Prostate gland (tissue), 2 donors: Measurements from ENCODE around the gene SORL1.

Experiments used
- POLR2A ChIP-seq: fragments of 450-650 bp; IDR thresholded peaks from one replicate; pipeline ENCODE4 v1.6.1; 2016; ENCODE audit warnings: antibody characterized with exemption, mild to moderate bottlenecking
- POLR2AphosphoS5 ChIP-seq: sonication (generic); formaldehyde crosslinking; IDR thresholded peaks from one replicate; pipeline ENCODE4 v1.6.1; 2017; ENCODE audit warnings: antibody characterized with exemption
- TF ChIP-seq, protein P1 (sequence below), 4 experiments: fragments of 200-600 bp in 2 of 4; fragments of 450-650 bp in 2 of 4; sonication (generic) in 2 of 4; IDR thresholded peaks; 1 replicate in 3 of 4; 2 replicates in 1 of 4; pipeline ENCODE4 v1.5.1; 2016 to 2019; ENCODE audit warnings: antibody characterized with exemption in 4 of 4, mild to moderate bottlenecking in 2 of 4, moderate library complexity in 2 of 4

- TF ChIP-seq POLR2AphosphoS5 (no peak), POLR2A (no peak)
- TF ChIP-seq, protein P1, sequence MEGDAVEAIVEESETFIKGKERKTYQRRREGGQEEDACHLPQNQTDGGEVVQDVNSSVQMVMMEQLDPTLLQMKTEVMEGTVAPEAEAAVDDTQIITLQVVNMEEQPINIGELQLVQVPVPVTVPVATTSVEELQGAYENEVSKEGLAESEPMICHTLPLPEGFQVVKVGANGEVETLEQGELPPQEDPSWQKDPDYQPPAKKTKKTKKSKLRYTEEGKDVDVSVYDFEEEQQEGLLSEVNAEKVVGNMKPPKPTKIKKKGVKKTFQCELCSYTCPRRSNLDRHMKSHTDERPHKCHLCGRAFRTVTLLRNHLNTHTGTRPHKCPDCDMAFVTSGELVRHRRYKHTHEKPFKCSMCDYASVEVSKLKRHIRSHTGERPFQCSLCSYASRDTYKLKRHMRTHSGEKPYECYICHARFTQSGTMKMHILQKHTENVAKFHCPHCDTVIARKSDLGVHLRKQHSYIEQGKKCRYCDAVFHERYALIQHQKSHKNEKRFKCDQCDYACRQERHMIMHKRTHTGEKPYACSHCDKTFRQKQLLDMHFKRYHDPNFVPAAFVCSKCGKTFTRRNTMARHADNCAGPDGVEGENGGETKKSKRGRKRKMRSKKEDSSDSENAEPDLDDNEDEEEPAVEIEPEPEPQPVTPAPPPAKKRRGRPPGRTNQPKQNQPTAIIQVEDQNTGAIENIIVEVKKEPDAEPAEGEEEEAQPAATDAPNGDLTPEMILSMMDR (IDR thresholded peaks at IDR 0.05): no peak
These were observed 8.3 kb upstream of the SORL1 start for GRCh38 chr11:121443688-121444275.
